ENCODE measurements around the gene YY1.

DNA sequence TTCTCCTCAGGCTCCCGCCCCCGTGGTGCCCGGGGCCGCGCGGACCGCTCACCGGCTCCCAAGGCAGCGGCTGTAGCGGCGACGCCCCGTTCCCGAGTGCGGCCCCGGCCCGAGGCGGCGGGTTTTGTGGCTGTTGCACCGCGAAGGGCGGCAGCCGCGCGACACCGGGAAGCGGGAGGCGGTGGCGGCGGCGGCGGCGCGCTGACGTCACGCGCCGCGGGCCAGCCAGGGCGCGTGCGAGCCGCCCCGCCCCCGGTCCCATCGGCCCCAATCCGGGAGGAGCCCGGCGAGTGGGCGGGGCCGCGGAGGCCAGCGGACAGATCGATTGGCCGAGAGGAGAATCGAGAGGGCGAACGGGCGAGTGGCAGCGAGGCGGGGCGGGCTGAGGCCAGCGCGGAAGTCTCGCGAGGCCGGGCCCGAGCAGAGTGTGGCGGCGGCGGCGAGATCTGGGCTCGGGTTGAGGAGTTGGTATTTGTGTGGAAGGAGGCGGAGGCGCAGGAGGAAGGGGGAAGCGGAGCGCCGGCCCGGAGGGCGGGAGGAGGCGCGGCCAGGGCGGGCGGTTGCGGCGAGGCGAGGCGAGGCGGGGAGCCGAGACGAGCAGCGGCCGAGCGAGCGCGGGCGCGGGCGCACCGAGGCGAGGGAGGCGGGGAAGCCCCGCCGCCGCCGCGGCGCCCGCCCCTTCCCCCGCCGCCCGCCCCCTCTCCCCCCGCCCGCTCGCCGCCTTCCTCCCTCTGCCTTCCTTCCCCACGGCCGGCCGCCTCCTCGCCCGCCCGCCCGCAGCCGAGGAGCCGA lies at the start of gene YY1:
- TF ChIP-seq, protein P1, sequence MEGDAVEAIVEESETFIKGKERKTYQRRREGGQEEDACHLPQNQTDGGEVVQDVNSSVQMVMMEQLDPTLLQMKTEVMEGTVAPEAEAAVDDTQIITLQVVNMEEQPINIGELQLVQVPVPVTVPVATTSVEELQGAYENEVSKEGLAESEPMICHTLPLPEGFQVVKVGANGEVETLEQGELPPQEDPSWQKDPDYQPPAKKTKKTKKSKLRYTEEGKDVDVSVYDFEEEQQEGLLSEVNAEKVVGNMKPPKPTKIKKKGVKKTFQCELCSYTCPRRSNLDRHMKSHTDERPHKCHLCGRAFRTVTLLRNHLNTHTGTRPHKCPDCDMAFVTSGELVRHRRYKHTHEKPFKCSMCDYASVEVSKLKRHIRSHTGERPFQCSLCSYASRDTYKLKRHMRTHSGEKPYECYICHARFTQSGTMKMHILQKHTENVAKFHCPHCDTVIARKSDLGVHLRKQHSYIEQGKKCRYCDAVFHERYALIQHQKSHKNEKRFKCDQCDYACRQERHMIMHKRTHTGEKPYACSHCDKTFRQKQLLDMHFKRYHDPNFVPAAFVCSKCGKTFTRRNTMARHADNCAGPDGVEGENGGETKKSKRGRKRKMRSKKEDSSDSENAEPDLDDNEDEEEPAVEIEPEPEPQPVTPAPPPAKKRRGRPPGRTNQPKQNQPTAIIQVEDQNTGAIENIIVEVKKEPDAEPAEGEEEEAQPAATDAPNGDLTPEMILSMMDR (conservative IDR thresholded peaks at IDR 0.05; ENCODE audit: low read length): no peak
- no peak for TF ChIP-seq EZH2phosphoT487 (IDR thresholded peaks at IDR 0.05; ENCODE audit: borderline replicate concordance)

All from Loucy (cell line).